ENCODE results near the gene OOSP4A.

- no peak for TF ChIP-seq FOSL1 (CRISPR knock-in tag; IDR thresholded peaks at IDR 0.05; ENCODE audit: borderline replicate concordance)
- no peak for TF ChIP-seq FOXA3 (CRISPR knock-in tag; IDR thresholded peaks at IDR 0.05)
- no peak for TF ChIP-seq KMT2A (CRISPR knock-in tag; IDR thresholded peaks at IDR 0.05)
- TF ChIP-seq SMAD9 (CRISPR knock-in tag; IDR thresholded peaks at IDR 0.05), result no peak
- no peak for TF ChIP-seq SMAD1 (CRISPR knock-in tag; IDR thresholded peaks at IDR 0.05; ENCODE audit: borderline replicate concordance, low read depth)
- TF ChIP-seq ZBTB21 (CRISPR knock-in tag; IDR thresholded peaks at IDR 0.05), result no peak
Observed at GRCh38 chr11:59968395-59968783, 4.6 kb downstream of the OOSP4A start.
